ENCODE results near the gene CHPF.

Gene CHPF

GRCh38 chr2:219543596-219544358, at the start of gene CHPF, which contains the start of gene TMEM198:
Gene CHPF (minus strand): TSS chr2:219543809. CDS start chr2:219543538, 271 bp downstream.
Gene TMEM198 (plus strand): TSS chr2:219544028. CDS start chr2:219544728, 700 bp downstream.
- no peak for TF ChIP-seq POLR2A (IDR thresholded peaks at IDR 0.05; ENCODE audit: low read length)
- TF ChIP-seq GATA1 (IDR thresholded peaks at IDR 0.05; ENCODE audit: low read depth, low read length) = no peak
- DNase-seq = peak; percentile 93 to 94

GRCh38 chr2:219593154-219593553, 49.5 kb upstream of the CHPF start:
- TF ChIP-seq GATA1 (IDR thresholded peaks at IDR 0.05; ENCODE audit: low read depth, low read length) (no peak), POLR2A (IDR thresholded peaks at IDR 0.05; ENCODE audit: low read length) (no peak)
- DNase-seq = no peak

GRCh38 chr2:219592736-219593135, 49.1 kb upstream of the CHPF start:
- no peak for DNase-seq
- TF ChIP-seq GATA1 (IDR thresholded peaks at IDR 0.05; ENCODE audit: low read depth, low read length) = no peak

GRCh38 chr2:219591091-219591490, 47.5 kb upstream of the CHPF start:
- TF ChIP-seq POLR2A (IDR thresholded peaks at IDR 0.05; ENCODE audit: low read length) = no peak
- TF ChIP-seq GATA1 (IDR thresholded peaks at IDR 0.05; ENCODE audit: low read depth, low read length) = no peak
- DNase-seq = no peak

GRCh38 chr2:219581346-219581745, 37.7 kb upstream of the CHPF start:
- TF ChIP-seq GATA1 (IDR thresholded peaks at IDR 0.05; ENCODE audit: low read depth, low read length) = no peak
- TF ChIP-seq POLR2A (IDR thresholded peaks at IDR 0.05; ENCODE audit: low read length) = no peak
- DNase-seq = no peak

- TF ChIP-seq GATA1 (IDR thresholded peaks at IDR 0.05; ENCODE audit: low read depth, low read length) = no peak
- TF ChIP-seq POLR2A (IDR thresholded peaks at IDR 0.05; ENCODE audit: low read length) = no peak
- peak in 1 of 2 experiments; percentile 5 for DNase-seq
These were observed 35.4 kb upstream of the CHPF start for GRCh38 chr2:219578811-219579613.

GRCh38 chr2:219576505-219577388, 33.1 kb upstream of the CHPF start:
- no peak for TF ChIP-seq POLR2A (IDR thresholded peaks at IDR 0.05; ENCODE audit: low read length)
- TF ChIP-seq GATA1 (IDR thresholded peaks at IDR 0.05; ENCODE audit: low read depth, low read length) = no peak
- no peak for DNase-seq

- peak; percentile 46 to 73 for DNase-seq
- TF ChIP-seq GATA1 (IDR thresholded peaks at IDR 0.05; ENCODE audit: low read depth, low read length) (no peak), POLR2A (IDR thresholded peaks at IDR 0.05; ENCODE audit: low read length) (no peak)
These were observed 32.2 kb upstream of the CHPF start for GRCh38 chr2:219575566-219576504.

- TF ChIP-seq GATA1 (IDR thresholded peaks at IDR 0.05; ENCODE audit: low read depth, low read length) = no peak
- no peak for TF ChIP-seq POLR2A (IDR thresholded peaks at IDR 0.05; ENCODE audit: low read length)
- DNase-seq = no peak
These were observed 31.1 kb upstream of the CHPF start for GRCh38 chr2:219574484-219575311.

- TF ChIP-seq POLR2A (IDR thresholded peaks at IDR 0.05; ENCODE audit: low read length) (no peak), GATA1 (IDR thresholded peaks at IDR 0.05; ENCODE audit: low read depth, low read length) (no peak)
- no peak for DNase-seq
These were observed 29.6 kb upstream of the CHPF start for GRCh38 chr2:219573166-219573565.

- TF ChIP-seq POLR2A (IDR thresholded peaks at IDR 0.05; ENCODE audit: low read length) (no peak), GATA1 (IDR thresholded peaks at IDR 0.05; ENCODE audit: low read depth, low read length) (no peak)
- DNase-seq = no peak
These were observed 28.8 kb upstream of the CHPF start, which contains the start of gene INHA for GRCh38 chr2:219572237-219573001. Gene INHA (plus strand): TSS chr2:219572310. CDS start chr2:219572375, 65 bp downstream.

All from erythroblast (primary cell).